Measurements from ENCODE around the gene EXOSC7.
"Not testable (repeated sequence)": the region's sequence is repeated elsewhere in the genome, so short reads cannot be mapped to it uniquely, and the experiment has no call there.

EXOSC7 gene

GRCh38 chr3:44976002-44976815 is at the start of gene EXOSC7, which contains the start of gene ZDHHC3:
TSS of gene EXOSC7 (plus strand) at chr3:44976244. CDS start at chr3:44976278, 34 bp downstream.
TSS of gene ZDHHC3 (minus strand) at chr3:44976174. CDS start at chr3:44959436, 16,738 bp downstream.
- FAIRE-seq, result no peak

GRCh38 chr3:44926921-44927320 is 49.1 kb upstream of the EXOSC7 start:
- no peak for FAIRE-seq

GRCh38 chr3:44927371-44927770 is 48.7 kb upstream of the EXOSC7 start:
- FAIRE-seq, result no peak

- no peak for FAIRE-seq
These were observed 46.3 kb upstream of the EXOSC7 start for GRCh38 chr3:44929782-44930181.

DNA sequence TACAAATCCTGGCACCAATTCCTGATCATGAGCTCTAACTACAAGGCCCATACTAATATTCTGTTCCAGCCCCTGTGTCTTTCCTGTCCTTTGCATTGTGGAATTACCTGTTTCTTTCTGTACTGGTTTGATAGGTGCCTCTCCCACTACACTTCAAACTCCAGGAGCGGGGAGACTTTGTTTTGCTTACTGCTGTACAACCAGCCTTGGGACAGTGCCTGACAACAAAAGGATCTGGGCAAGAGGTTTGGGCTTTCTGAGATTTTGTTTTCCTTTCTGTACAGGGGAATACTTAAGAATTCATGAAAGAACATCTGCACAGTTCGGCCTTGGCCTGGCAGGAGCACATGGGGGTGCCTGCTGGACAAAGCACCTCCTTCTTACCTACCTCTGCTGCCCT is 45.1 kb upstream of the EXOSC7 start:
- no peak for FAIRE-seq

DNA sequence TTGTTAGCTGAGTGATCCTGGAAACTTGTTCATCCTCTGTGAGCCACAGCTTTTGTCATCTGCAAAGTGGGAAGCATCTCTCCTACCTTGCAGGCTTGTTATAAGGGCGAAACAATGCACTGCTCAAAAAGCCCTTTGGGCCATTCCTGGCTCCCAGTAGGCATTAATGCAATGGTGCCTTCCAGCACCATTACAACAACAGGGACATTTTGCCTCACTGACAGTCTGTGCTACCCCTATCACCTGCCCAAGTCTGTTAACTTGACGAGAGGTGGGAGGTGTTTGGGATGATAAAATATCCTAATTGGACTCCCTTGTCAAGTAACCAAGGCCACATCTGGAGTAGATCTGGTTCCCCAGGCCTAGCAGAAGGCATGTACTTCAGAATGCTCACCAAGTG is 44.3 kb upstream of the EXOSC7 start:
- FAIRE-seq, result no peak

DNA sequence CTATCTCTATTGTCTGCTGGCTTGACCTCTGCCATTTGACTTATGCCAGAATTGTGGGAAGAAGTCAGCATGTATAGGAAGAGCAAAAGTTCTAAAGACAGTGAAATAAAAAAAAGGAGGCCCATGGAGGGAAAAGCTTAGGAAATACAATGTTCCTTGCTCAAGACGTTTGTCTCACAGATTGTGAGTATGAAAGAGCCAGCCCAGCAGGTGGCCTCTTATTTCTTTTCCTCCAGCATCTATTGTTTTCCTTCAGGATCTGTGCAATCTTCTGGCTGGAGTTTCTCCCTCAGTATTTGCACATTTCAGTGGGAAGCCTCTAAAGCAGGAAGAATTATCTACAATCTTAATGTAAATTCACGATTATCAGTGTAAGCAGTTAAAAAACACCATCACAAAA is 43.8 kb upstream of the EXOSC7 start:
- no peak for FAIRE-seq

- FAIRE-seq, result no peak
These were observed 42.8 kb upstream of the EXOSC7 start for GRCh38 chr3:44932986-44933944.

- FAIRE-seq, result no peak
These were observed 36.4 kb upstream of the EXOSC7 start for GRCh38 chr3:44939581-44940036.

DNA sequence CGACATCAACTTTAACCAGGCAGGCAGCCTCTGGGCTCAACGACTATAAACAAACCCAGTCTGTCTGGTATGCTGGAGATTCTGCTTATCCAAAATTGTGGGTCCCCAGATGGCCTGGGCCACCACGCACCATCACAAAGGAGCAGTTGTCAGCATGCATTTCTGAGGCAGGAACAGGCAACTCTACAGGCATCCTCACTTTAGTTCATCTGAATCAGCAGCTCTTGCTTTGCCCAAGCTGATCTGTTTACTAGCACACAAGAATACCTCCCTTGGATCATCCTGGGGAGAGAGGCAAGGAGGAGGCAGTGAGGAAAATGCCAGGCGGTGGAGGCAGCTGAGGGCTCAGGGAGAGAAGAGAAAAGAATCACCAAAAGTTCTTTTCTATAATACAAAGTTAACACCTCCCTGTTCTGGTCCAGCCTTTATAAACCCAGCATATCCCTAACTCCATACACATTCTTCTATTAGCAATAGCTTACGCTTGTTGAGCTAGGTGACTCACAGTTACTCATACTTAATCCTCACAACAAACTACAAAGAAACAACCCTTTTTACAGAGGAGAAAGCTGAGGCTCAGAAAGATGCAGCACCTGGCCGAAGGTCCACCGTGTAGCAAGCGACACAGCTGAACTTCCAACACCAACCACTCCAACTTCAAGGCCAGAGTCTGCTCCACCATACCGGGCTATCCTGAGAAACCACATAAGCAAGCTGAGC is 33.7 kb upstream of the EXOSC7 start:
- no peak for FAIRE-seq

DNA sequence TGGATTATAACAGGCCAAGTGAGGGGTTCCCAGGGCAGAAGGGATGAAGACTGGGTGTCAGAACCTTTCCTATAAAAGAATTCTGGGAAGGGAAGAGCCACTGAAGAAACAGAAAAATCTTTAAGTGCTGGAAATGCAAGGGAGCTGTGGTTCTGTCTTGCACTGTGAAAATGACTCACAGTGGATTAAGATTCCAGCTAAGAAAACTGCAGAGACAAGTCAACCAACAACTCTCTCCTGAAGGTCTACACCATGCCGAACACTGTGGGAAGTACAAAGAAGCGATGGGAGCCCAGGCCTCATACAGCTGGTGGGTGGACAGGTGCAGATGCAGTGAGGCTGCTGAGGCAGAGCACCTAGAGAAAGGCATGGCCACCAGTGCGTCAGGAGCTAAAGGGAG is 27.8 kb upstream of the EXOSC7 start:
- FAIRE-seq, result no peak

- FAIRE-seq, result not testable (repeated sequence)
These were observed 26.3 kb upstream of the EXOSC7 start for GRCh38 chr3:44949770-44950169.

GRCh38 chr3:44950275-44950734 is 25.7 kb upstream of the EXOSC7 start:
- FAIRE-seq, result no peak

DNA sequence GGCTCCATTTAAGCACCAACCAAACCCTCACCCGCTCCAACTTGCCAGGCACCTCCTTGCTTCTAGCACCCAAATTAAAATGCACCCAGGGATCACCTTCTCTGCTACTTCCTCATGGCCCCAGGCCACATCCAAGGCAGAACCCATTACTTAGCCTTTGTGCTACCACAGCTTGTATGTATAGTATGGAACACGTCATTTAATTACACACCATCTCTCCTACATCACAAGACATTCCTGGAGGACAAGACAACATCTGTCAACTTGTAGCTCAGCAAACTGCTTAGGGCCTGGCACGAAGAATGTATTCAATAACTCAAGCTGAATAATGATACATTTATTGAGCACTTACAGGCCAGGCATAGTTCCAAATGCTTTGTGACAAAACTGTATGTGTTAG is 23.4 kb upstream of the EXOSC7 start:
- no peak for FAIRE-seq

GRCh38 chr3:44954304-44954703 is 21.7 kb upstream of the EXOSC7 start:
- FAIRE-seq, result no peak

DNA sequence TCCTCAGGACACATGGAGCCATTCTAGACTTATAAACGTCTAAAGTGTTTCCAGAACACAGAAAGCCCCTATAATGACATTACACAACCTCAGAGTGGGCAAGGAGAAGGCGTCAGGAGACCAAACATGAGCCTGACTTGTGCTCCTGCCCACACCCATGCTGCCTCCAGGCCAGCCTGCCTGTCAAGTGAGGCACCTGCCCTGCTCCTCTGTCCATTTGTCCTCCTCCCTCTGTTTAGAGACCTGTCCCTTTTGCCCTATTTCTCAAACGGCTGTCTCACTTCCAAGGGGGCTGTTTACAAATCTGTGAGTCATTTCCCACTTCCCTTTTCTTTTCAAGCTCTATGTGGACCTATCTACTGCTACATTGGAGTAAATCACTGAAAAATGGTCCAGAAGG is 21.1 kb upstream of the EXOSC7 start:
- no peak for FAIRE-seq

DNA sequence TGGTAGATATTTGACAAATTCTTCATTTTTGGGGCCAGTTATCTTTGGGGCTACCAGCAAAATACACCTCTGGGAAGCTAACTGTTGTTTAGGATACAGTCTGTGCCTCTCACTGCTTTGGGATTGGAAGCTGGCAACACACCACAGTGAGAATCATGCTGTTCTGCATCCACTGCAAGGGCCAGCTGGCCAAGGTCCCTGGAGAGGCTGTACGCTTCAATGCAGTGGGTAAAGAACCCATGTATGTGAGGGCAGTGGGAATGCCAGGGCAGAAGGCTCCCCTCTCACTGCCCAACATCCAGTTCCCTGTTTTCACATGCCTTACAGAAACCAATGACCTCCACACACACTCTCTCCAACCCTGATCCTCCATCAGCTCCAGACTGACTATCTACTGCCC is 20.1 kb upstream of the EXOSC7 start:
- FAIRE-seq, result no peak

GRCh38 chr3:44957986-44958385 is 18.1 kb upstream of the EXOSC7 start:
- FAIRE-seq, result no peak

DNA sequence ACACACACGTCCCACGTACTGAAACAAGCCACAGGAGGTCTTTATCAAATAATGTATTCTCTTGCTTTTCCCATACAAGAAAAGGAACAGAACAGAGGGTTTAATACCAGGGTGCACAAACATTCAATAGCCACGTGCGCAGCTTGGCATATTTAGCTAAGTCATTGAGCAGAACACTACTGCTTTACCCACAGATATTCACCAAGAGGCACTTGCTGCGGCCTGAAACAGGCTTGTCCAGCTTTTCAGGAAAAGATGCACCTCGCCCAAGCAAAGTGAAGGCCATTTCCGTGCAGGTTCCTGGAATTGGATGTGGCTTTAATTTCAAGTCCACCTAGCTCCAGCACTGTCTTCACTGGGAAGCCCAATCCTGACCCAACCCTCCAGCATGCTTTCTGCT is 17.7 kb upstream of the EXOSC7 start:
- FAIRE-seq, result no peak

DNA sequence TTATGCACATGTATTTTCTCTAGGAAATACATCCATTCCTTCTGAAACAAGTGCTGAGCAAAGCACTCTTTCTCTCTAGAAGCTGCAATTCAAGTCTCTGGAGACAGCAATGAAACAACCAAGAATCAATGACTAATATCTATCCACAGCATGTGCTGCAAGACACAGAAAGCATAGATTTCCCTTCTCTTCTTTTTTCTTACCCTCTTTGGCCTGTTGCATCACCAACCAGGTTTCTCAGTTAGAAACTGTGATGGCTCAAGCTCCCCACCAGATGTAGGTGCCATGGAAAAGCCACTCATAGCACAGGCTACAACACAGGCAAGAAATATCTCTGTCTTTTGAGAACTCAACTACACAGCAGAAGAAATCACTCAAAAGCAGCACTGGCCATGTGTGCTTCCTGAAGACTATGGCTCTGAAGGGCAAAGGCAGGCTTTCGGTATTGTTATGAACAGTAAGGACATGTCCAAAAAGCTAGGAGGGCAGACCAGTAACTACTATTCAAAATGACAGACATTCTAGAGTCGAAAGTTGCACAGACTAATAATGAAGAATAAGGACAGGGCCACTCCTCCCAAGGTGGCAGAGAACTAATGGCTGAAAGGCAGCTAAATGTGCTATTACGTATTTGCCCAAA is 15.5 kb upstream of the EXOSC7 start:
- FAIRE-seq, result no peak

DNA sequence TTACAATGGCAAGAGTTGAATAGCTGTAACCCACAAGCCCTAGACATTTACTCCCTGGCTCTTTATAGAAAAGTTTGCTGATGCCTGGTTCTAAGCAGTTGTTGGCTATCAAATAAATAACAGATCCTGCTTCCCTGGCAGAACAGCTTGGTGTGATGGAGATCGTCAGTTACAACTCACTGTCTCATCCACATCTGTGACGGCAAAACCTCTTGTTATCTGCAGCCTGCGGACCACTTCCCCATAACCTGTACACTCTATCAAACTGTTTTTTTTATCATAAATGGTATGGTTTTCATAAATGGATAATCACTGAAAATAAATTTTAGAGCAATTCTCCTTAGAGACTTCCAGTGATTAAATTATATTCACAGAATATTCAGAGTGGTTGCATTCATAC is 14.2 kb upstream of the EXOSC7 start:
- FAIRE-seq, result no peak
